ENCODE data around the gene PNPLA7. TPM values are rescaled to one million over a fixed set of nuclear protein-coding genes. Genes with fewer than 3 reads are reported as not detected.
"Not testable (repeated sequence)": the region's sequence is repeated elsewhere in the genome, so short reads cannot be mapped to it uniquely, and the experiment has no call there.

PNPLA7 gene
- total and polyA plus RNA-seq, 9 donors, result 0.80 to 3.6 (median 2.1) TPM

DNA sequence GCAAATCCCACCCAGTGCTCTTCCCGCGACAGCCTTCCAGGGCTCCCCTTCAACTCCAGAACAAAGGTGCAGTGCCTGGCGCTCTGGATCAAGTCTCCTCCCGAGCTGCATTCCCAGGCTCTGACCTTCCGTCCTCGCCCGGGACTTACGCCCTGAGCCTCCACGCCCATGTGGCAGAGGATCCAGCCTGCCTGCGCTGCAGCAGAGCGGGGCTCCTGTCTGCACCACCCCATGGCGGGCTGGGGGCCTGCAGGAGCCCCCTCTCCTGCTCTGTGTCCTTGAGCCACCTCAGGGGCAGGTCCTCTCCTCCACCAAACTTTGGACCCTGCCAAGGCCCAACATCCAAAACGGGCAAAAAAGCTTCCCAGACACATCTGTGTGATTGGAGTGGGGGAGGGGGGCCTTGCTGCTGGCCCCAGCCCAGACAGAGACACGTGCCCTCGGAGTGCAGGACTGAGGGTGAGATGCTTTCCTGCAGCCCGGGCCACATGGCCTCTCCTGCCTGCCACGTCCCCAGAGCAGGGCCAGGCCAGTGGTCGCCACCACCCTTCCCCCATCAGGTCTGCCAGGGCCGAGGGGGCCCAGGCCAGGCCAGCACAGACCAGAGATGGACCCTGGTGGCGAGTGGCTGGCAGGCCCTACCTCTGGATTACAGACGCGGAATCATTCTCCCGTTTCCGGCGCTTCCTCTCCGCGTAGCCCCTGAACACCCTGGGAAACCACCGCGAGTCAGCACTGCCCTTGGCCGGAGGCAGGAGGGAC, 95.4 kb downstream of the PNPLA7 start:
- H3K27ac ChIP-seq (ENCODE audit: low read length), result no peak overlapping the region
- 56% methylated on average over 27 of the region's 30 CpGs for WGBS (ENCODE audit: insufficient coverage)

GRCh38 chr9:137454145-137454596, 96.0 kb downstream of the PNPLA7 start:
- H3K36me3 ChIP-seq (ENCODE audit: control insufficient read depth, insufficient read depth, low read length), result peaks cover 38% of the 10 kb centered on the region
- 19% methylated on average over 3 of the region's 24 CpGs for WGBS (ENCODE audit: insufficient coverage)
- peak overlapping the region; percentile 23 for H3K4me3 ChIP-seq (ENCODE audit: low read length)
- no peak for DNase-seq
- H3K9me3 ChIP-seq (replicated peaks; ENCODE audit: control insufficient read depth, low read depth, low read length), result no peaks in the 10 kb centered on the region
- no peaks in the 10 kb centered on the region for H3K27me3 ChIP-seq (ENCODE audit: control insufficient read depth, insufficient read depth, low read length)
- peaks cover 32% of the 10 kb centered on the region for H3K4me1 ChIP-seq (ENCODE audit: control insufficient read depth, insufficient read depth, low read length)
- H3K27ac ChIP-seq (ENCODE audit: low read length), result no peak overlapping the region

More for the DNA sequence above, 95.4 kb downstream of the PNPLA7 start:
- Histone ChIP-seq H3K4me3 (ENCODE audit: low read length) (peak overlapping the region; percentile 23), H3K36me3 (ENCODE audit: control insufficient read depth, insufficient read depth, low read length) (peaks cover 33% of the 10 kb centered on the region), H3K4me1 (ENCODE audit: control insufficient read depth, insufficient read depth, low read length) (peaks cover 37% of the 10 kb centered on the region), H3K27me3 (ENCODE audit: control insufficient read depth, insufficient read depth, low read length) (no peaks in the 10 kb centered on the region), H3K9me3 (replicated peaks; ENCODE audit: control insufficient read depth, low read depth, low read length) (no peaks in the 10 kb centered on the region)
- no peak for DNase-seq

DNA sequence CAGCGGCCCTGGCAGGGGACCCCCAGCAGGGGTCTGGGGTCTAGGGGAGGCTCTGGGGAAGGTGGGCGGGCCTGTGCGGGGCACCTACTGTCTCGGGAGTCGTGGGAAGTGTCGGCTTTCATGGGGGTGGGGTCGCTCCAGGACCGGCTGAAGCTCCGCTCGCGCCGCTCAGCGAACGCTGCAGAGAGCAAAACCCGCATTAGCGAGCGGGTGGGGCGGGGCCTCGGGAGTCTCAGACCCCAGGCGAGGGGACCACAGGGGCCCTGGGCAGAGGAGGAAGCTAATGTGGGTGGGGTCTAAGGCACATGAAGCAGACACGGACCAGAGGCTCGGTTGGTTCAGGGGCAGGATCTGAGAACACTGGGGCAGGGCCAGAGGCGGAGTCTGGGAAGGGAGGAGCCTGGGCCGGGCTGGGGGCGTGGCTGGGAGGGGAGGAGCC, 96.5 kb downstream of the PNPLA7 start:
- no peaks in the 10 kb centered on the region for H3K27me3 ChIP-seq (ENCODE audit: control insufficient read depth, insufficient read depth, low read length)
- H3K4me3 ChIP-seq (ENCODE audit: low read length), result peak overlapping the region; percentile 6
- H3K4me1 ChIP-seq (ENCODE audit: control insufficient read depth, insufficient read depth, low read length), result peaks cover 33% of the 10 kb centered on the region
- no peaks in the 10 kb centered on the region for H3K9me3 ChIP-seq (replicated peaks; ENCODE audit: control insufficient read depth, low read depth, low read length)
- peak; percentile 86 for DNase-seq
- peaks cover 42% of the 10 kb centered on the region for H3K36me3 ChIP-seq (ENCODE audit: control insufficient read depth, insufficient read depth, low read length)
- H3K27ac ChIP-seq (ENCODE audit: low read length), result peak overlapping the region; percentile 29
- 17% methylated on average over 22 of the region's 25 CpGs for WGBS (ENCODE audit: insufficient coverage)

DNA sequence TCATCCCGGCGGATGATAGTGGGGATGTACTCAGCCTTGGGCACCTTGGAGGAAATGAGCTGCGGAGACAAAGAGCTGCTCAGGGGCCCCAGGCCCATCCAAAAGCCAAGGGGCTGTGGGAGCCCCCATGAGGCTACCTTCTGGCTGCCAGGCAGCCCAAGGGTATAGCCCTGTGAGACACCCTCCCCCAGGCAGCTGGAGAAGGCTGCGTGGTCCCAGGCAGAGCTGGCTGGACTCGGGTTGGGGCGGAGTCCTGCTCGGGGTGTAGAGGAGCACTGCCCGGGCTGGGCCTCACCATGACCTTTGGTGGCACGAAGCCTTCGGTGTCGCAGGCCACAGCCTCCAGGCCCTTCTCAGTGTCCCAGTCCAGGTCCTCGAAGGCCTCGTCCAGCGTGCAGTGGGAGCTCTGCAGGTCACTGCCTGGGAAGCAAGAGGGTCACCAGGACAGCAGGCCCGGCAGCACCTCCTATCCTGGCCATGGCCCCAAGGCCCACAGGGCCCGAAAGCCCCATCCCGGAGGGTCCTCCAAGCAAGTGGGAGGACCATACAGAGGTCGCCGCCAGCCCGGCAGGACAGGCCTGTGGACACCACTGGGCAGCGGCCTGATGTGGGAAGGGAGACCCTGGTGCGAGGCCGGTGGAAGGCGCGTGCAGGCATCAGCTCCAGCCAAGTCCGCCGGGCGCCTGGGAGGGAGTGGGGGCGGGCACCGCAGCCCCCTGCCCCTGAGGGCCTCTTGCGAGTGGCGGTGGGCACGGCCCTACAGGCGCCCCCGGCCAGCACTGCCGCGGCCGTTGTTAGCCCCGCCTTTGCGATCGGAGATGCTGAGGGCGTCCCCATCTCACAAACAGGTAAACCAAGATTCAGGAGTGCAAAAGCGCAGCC, 97.2 kb downstream of the PNPLA7 start:
- 87% methylated on average over 28 of the region's 43 CpGs for WGBS (ENCODE audit: insufficient coverage)
- Histone ChIP-seq H3K4me1 (ENCODE audit: control insufficient read depth, insufficient read depth, low read length) (peaks cover 33% of the 10 kb centered on the region), H3K36me3 (ENCODE audit: control insufficient read depth, insufficient read depth, low read length) (peaks cover 42% of the 10 kb centered on the region), H3K27me3 (ENCODE audit: control insufficient read depth, insufficient read depth, low read length) (no peaks in the 10 kb centered on the region), H3K4me3 (ENCODE audit: low read length) (peak overlapping the region; percentile 6), H3K9me3 (replicated peaks; ENCODE audit: control insufficient read depth, low read depth, low read length) (no peaks in the 10 kb centered on the region), H3K27ac (ENCODE audit: low read length) (peak overlapping the region; percentile 29)
- DNase-seq, result no peak

- Histone ChIP-seq H3K9me3 (replicated peaks; ENCODE audit: control insufficient read depth, low read depth, low read length) (no peaks in the 10 kb centered on the region), H3K27ac (ENCODE audit: low read length) (no peak overlapping the region), H3K4me3 (ENCODE audit: low read length) (no peak overlapping the region), H3K27me3 (ENCODE audit: control insufficient read depth, insufficient read depth, low read length) (no peaks in the 10 kb centered on the region), H3K4me1 (ENCODE audit: control insufficient read depth, insufficient read depth, low read length) (peaks cover 34% of the 10 kb centered on the region), H3K36me3 (ENCODE audit: control insufficient read depth, insufficient read depth, low read length) (peaks cover 36% of the 10 kb centered on the region)
- DNase-seq, result no peak
- WGBS (ENCODE audit: insufficient coverage), result 94% methylated on average over 15 of the region's 17 CpGs
These were observed 98.0 kb downstream of the PNPLA7 start for GRCh38 chr9:137452006-137452760.

DNA sequence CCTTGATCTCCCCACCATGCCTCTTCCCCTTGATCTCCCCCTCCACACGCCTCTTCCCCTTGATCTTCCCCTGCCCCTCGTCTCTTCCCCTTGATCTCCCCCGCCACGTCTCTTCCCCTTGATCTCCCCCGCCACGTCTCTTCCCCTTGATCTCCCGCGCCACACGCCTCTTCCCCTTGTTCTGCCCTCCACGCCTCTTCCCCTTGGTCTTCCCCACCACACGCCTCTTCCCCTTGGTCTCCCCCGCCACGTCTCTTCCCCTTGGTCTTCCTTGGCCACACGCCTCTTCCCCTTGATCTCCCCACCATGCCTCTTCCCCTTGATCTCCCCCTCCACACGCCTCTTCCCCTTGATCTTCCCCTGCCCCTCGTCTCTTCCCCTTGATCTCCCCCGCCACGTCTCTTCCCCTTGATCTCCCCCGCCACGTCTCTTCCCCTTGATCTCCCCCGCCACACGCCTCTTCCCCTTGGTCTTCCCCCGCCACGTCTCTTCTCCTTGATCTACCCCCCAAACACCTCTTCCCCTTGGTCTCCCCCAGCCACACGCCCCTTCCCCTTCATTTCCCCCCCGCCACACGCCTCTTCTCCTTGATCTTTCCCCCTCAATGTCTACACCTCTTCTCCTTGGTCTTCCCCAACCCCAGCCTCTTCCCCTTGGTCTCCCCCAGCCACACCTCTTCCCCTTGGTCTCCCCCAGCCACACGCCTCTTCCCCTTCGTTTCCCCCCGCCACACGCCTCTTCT, 98.8 kb downstream of the PNPLA7 start:
- not testable (repeated sequence) for H3K4me3 ChIP-seq (ENCODE audit: low read length); H3K27ac ChIP-seq (ENCODE audit: low read length); H3K27me3 ChIP-seq (ENCODE audit: control insufficient read depth, insufficient read depth, low read length); H3K9me3 ChIP-seq (replicated peaks; ENCODE audit: control insufficient read depth, low read depth, low read length); DNase-seq
- peaks cover 40% of the 10 kb centered on the region for H3K4me1 ChIP-seq (ENCODE audit: control insufficient read depth, insufficient read depth, low read length)
- 86% methylated on average over 7 of the region's 31 CpGs for WGBS (ENCODE audit: insufficient coverage)
- peaks cover 29% of the 10 kb centered on the region for H3K36me3 ChIP-seq (ENCODE audit: control insufficient read depth, insufficient read depth, low read length)

- H3K4me3 ChIP-seq (ENCODE audit: low read length); H3K27ac ChIP-seq (ENCODE audit: low read length); H3K9me3 ChIP-seq (replicated peaks; ENCODE audit: control insufficient read depth, low read depth, low read length); DNase-seq; H3K27me3 ChIP-seq (ENCODE audit: control insufficient read depth, insufficient read depth, low read length): not testable (repeated sequence)
- WGBS (ENCODE audit: insufficient coverage), result 81% methylated on average over 10 of the region's 24 CpGs
- Histone ChIP-seq H3K36me3 (ENCODE audit: control insufficient read depth, insufficient read depth, low read length) (peaks cover 26% of the 10 kb centered on the region), H3K4me1 (ENCODE audit: control insufficient read depth, insufficient read depth, low read length) (peaks cover 47% of the 10 kb centered on the region)
These were observed 99.5 kb downstream of the PNPLA7 start for GRCh38 chr9:137450539-137451222.

- 95% methylated on average over 5 of the region's 18 CpGs for WGBS (ENCODE audit: insufficient coverage)
- Histone ChIP-seq H3K27me3 (ENCODE audit: control insufficient read depth, insufficient read depth, low read length) (peaks cover 2% of the 10 kb centered on the region), H3K36me3 (ENCODE audit: control insufficient read depth, insufficient read depth, low read length) (peaks cover 21% of the 10 kb centered on the region), H3K4me3 (ENCODE audit: low read length) (no peak overlapping the region), H3K9me3 (replicated peaks; ENCODE audit: control insufficient read depth, low read depth, low read length) (no peaks in the 10 kb centered on the region), H3K27ac (ENCODE audit: low read length) (no peak overlapping the region), H3K4me1 (ENCODE audit: control insufficient read depth, insufficient read depth, low read length) (peaks cover 49% of the 10 kb centered on the region)
- no peak for DNase-seq
These were observed 100.2 kb downstream of the PNPLA7 start for GRCh38 chr9:137449931-137450538.
